Activated CD4-positive, alpha-beta T cell treated with anti-CD3 and anti-CD28 coated beads, Interleukin-2, amount 50 U/mL, for 48 hours (primary cell): ENCODE measurements around the gene RERE.

Experiments used
- DNase-seq, 2 experiments: peaks; one replicate each; pipeline ENCODE4 v3.0.0-alpha.2; 2020

The RERE gene

GRCh38 chr1:8663090-8663802, 154.2 kb downstream of the RERE start:
- no peak for DNase-seq

DNA sequence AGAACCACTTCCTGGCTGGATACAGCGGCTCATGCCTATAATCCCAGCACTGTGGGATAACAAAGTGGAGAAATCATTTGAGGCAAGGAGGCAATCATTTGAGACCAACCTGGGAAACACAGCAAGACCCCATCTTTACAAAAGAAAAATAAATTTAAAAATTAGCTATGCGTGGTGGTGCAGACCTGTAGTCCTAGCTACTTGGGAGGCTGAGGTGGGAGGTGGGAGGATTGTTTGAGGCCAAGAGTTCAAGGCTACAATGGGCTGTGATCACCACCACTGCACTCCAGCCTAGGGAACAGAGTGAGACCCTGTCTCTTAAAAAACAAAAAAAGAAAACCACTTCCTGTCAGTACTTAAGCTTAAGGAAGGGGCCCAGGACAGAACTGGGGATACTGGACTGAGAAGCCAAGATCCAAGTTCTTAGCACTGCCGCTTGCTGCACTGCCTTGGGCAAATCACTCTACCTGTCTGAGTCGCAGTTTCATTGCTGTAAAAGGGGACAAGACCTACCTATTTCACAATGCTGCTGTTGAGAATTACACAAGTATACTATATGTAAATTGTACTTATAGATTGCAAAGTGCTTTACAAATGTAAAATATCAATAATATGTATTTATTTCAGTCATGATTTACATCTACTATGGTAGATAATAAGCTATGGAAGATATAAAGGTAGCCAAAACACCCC, 154.9 kb downstream of the RERE start:
- DNase-seq: no peak

DNA sequence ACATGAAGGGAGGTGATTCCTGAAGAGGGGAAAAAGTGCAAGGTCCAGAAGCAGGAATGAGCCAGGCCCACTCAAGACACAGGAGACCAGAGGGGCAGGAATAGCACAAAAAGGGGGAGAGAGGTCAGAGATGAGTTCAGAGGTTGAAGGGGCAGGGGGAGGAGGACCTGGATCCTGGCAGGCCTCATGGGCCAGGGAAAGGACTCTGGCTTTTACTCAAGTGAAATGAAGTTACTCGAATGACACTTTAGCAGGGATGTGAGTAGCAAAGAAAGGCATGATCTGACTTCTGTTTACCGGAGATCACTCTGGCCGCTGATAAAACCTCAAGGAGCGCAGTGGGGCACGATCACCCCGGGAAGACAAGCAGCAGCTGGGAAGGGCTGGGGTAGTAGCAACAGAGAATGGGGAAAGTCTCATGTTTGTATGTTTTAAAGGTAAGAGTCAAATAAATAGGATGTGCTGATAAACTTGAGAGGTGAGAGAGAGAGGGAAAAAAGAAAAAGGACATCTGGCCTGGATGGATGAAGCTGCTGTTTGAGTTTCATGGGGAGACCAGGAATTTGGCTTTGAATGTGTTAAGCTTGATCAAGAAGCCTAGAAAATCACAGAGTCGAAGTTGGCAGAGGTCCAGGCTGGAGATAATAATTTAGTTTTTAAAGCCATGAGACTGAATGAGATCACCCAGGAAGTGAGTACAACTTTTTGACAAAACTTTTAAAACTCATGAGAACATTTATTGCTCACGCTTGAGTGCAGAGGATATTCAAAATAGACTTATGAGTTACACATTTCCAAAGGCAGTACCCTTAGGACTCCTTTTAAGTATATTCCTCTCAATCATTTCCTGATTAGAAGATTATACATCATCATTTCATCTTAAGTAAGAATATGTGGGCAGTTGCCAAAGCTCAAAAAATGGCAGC, 156.0 kb downstream of the RERE start:
- peak; percentile 48 to 56 for DNase-seq

DNA sequence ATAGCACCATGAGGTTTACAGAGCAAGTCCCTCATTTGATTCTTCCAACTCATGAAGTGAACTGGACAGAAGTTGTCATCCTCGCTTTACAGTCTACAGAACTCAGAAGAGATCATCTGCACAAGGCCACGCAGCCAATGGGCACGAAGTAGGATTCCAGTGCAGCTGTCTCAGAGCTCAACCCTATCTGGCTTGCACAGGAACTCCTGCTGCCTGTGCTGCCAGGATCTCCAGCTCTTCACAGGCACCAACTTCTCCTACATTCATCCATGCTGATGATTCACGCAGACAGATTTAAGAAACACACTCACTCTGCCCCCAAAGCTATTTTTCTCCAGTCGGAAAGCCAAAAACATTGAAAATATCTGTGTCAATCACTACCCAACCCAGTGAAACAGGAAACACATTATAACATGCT, 157.0 kb downstream of the RERE start:
- no peak for DNase-seq

GRCh38 chr1:8659593-8659992, 157.8 kb downstream of the RERE start:
- DNase-seq: no peak

DNA sequence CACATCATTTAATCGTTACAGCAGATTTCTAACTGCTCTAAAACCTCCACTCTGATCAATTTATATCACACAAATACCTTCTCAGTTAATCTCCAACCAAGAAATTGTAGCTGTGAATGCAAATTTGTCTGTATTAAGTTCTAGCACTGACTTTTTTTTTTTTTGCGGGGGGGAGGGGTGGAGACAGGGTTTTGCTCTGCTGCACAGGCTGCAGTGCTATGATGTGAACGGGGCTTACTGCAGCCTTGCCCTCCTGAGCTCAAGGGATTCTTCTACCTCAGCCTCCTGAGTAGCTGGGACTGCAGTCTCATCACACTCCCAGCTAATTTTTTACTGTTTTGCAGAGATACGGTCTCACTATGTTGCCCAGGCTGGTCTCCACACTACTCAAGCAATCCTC, 163.6 kb downstream of the RERE start:
- no peak for DNase-seq

DNA sequence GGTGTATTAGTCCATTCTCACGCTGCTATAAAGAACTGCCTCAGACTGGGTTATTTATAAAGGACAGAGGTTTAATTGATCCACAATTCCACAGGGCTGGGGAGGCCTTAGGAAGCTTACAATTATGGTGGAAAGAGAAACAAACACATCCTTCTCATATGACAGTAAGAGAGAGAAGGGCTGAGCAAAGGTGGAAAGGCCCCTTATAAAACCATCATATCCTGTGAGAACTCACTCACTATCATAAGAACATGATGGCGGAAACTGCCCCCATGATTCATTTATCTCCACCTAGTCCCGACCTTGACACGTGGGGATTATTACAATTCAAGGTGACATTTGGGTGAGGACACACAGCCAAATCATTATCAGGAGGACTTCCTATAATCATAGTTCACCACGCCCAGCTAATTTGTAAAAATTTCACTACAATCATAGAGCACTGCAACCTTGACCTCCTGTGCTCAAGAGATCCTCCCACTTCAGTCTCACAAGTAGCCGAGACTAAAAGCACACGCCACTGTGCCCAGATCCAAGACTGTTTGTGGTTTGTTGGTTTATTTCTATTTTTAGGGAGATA, 164.9 kb downstream of the RERE start:
- no peak for DNase-seq

DNA sequence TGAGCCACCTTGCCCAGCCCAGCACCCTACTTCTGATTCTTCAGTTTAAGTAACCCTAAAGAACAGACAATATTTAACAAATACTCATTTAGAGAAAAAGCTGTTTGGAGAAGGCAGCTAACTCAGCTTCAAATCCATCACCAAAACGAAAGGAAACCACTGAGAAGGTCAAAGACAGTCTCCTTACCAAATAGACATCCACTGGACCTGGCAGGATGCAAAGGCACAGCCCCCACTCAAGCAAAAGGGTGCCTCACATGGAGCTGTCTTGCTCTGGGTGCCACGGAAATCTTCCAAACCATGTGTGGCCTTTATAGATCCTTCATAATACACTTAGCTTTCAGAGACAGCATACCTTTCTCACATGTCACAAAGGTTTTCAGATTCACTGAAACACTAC, 165.5 kb downstream of the RERE start:
- DNase-seq: no peak

DNA sequence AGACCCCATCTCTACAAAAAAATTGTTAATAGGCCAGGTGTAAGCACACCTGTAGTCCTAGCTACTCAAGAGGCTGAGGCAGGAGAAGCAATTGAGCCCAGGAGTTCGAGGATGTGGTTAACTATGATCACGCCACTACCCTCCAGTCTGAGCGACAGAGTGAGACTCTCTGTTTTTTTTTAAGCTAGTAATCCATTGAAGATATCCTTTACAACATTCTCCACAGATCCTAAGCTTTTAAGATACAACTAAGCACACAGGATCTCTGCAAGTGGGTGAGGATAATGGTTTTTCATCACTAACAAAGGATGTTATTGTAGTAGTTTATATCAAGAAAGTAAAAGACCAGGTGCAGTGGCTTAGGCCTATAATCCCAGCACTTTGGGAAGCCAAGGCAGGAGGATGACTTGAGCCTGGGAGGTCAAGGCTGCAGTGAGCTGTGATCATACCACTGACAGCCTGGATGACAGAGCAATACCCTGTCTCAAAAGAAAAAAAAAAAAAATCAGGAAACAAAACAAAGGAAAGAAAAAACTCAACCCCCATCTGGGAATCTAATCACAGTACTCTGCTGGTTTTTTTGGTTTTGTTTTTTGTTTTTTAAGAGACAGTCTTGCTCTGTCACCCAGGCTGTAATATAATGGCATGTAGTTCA, 166.1 kb downstream of the RERE start:
- DNase-seq: no peak

DNA sequence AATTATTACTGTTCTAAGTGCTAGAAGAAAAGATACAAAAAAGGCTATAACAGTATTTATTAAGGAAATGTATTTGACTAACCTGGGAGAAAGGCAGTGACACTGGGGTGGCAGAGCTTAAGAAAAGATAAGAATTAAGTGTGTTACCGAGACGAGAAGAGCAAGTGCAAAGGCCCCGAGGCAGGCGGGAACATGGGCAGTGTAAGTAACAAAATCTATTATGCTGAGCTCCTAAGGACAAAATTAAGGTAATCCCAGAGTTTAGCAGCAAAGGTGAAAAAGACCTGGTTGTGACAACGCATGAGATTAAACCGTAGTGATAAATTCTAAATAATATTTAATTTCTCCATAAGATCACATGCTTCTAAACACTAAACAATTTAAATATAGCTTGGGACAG, 167.6 kb downstream of the RERE start:
- DNase-seq: no peak

DNA sequence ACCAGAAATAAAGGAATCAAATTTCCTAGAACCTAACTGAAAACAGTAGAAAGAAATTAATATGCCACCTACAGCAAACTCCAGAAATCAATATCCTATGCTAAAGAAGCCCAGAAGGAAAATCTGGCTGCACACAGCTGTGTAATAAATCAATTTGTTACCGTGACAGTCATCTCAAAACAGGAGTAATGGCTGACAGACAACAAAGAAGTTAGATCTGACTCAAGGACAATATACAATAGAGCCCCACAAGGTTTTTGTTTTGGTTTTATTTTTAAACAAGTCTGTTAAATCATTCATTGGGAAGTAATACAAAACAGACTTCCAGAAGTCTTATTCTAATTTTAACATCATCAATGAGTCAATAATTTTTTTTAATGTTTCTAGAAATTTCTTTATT, 168.4 kb downstream of the RERE start:
- DNase-seq: no peak

GRCh38 chr1:8646996-8647395, 170.4 kb downstream of the RERE start:
- DNase-seq: no peak

DNA sequence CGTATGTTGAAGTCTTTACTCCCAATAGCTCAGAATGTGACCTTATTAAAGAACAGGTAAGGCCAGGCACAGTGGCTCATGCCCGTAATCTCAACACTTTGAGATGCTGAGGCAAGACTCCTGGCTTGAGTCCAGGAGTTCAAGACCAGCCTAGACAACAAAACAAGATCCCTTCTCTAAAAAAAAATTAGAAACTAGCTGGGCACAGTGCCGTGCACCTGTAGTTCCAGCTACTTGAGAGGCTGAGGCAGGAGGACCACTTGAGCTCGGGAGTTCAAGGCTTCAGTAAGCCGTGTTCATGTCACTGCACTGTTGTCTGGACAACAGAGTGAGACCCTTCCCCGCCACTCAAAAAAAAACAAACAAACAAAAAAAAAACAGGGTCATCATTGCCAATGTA, 171.3 kb downstream of the RERE start:
- DNase-seq: no peak

- DNase-seq: no peak
Observed at GRCh38 chr1:8643542-8644536, 173.6 kb downstream of the RERE start.

DNA sequence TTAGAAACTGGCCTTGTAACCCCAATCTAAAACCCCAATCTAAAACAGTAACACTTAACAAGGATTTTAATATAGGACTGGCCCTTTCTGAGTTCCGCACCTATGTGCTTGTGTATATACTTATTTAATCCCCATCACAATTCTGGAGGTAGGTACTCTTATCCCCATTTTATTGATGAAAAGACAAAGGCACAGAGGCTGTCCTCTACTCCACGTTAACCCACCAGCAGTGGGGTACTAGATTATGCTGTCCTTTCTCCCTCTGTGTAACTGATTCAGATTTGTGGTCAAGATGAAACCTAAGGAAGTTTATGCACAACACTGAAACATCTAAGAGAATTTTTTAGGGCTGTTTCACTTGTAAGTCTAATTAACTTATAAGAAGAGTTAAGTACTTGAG, 175.3 kb downstream of the RERE start:
- no peak for DNase-seq

DNA sequence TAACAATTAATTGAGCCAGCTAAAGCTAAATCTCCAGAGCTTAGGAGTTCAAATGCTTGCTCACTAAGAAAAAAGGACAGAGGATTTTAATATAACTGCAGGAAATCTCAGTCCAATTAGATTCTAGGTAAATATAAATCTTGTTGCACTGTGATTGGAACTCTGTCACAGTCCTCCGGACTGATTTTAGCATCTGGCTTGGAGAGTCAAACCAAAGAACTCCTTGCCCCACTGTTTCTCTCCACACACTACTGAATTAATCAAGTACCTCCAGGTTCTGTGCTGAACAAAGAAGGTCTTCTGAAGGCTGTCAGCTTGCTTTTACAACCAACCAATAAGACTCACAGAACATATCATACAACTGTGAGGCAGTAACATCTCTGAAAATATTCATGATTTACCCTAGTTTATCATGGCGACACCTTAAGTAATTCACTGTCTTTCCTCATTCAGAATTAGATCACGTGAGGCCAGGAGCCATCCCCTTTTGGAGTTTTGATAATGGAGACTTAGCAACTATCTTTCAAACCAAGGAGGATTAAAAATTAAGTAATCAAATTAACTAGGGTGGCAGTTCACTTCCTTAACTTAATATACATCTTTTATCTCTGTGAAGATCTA, 176.0 kb downstream of the RERE start:
- no peak for DNase-seq

DNA sequence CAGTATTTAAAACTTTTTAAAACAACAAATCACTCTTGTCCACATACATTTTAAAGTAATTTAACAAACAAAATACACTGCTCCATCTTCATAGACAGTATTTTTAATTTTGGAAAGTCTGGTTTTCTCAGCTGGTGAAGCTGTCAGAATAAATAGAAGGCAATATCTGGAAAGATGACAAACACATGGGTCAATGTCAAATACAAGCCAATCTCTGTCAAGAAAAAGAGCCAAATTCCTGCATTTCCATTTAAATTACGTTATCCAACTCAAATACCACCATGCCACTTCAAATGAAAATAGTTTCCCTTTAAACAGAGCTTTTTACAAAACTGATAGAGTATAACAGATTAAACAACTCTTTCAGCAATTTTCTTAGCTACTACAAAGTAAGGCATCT, 176.5 kb downstream of the RERE start:
- DNase-seq: no peak

DNA sequence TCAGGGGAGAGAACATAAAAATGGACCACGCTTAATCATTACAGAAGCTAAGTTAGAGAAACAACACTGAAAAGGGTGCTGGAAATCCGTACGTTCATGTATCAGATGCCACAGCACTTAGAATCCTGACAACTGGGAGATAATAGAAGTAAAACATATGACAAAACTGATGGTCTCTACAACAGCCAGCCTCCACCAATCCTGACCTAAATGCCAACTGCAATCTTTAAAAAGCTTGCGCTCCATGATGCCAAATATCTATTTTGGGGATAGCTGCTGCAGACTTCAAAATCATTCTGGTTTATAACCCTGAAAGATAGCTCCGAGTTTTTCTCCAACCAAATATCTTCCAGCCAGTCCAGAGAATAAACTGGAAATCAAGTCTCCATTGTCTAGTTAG, 178.3 kb downstream of the RERE start:
- DNase-seq: no peak

- DNase-seq: no peak
Observed at GRCh38 chr1:8633741-8634501, 183.5 kb downstream of the RERE start.

GRCh38 chr1:8632102-8632501, 185.3 kb downstream of the RERE start:
- no peak for DNase-seq
